ENCODE measurements around the gene IRF4.

DNA sequence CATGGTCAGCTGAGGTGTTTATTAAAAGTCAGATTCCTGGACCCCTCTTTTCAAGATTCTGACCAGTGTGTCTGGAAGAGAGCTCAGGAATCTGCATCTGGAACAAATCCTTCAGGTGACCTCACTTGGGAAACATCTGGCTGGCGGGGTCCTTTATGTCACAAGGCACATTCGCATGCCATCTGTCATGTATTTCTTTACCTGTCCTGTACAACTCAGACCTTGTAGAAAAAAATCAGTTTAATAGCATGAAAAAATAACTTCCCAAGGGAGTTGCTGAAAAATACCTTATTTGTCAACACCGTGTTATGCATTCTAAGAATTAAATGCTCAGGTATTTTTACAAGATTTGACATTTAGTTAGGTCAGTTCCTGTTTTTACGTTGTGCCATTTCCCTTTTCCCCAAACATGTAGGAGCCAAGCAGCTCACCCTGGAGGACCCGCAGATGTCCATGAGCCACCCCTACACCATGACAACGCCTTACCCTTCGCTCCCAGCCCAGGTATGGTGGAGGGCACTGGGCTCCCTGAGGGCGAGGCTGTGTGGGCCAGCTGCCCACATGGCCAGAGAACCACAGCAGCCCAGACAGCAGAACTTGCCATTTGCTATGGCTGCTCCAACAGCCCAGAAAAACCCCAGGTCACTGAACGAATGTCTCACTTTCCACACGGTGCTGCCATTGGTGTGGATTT, 4.0 kb downstream of the IRF4 start:
- TF ChIP-seq, protein P1, sequence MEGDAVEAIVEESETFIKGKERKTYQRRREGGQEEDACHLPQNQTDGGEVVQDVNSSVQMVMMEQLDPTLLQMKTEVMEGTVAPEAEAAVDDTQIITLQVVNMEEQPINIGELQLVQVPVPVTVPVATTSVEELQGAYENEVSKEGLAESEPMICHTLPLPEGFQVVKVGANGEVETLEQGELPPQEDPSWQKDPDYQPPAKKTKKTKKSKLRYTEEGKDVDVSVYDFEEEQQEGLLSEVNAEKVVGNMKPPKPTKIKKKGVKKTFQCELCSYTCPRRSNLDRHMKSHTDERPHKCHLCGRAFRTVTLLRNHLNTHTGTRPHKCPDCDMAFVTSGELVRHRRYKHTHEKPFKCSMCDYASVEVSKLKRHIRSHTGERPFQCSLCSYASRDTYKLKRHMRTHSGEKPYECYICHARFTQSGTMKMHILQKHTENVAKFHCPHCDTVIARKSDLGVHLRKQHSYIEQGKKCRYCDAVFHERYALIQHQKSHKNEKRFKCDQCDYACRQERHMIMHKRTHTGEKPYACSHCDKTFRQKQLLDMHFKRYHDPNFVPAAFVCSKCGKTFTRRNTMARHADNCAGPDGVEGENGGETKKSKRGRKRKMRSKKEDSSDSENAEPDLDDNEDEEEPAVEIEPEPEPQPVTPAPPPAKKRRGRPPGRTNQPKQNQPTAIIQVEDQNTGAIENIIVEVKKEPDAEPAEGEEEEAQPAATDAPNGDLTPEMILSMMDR (conservative IDR thresholded peaks at IDR 0.05; ENCODE audit: low read length), result no peak
- no peak for TF ChIP-seq EZH2phosphoT487 (IDR thresholded peaks at IDR 0.05; ENCODE audit: borderline replicate concordance, low read depth, low read length)

Data from OCI-LY7 (cell line).